ENCODE data around the gene SLC9A6.
A peak's percentile ranks its signal among the peaks of the same experiment; 100 is the strongest.
"Not testable (repeated sequence)": the region's sequence is repeated elsewhere in the genome, so short reads cannot be mapped to it uniquely, and the experiment has no call there.

The SLC9A6 gene

GRCh38 chrX:136065044-136065671, 79.9 kb downstream of the SLC9A6 start:
- DNase-seq: peak; percentile 18

- no peak for DNase-seq
Observed at GRCh38 chrX:136067097-136067496, 81.9 kb downstream of the SLC9A6 start.

- no peak for DNase-seq
Observed at GRCh38 chrX:136067966-136068365, 82.7 kb downstream of the SLC9A6 start.

GRCh38 chrX:136076942-136077341, 91.7 kb downstream of the SLC9A6 start:
- DNase-seq: no peak

- DNase-seq: no peak
Observed at GRCh38 chrX:136080766-136081165, 95.5 kb downstream of the SLC9A6 start.

- DNase-seq: no peak
Observed at GRCh38 chrX:136086521-136086920, 101.3 kb downstream of the SLC9A6 start.

- not testable (repeated sequence) for DNase-seq
Observed at GRCh38 chrX:136091898-136092297, 106.7 kb downstream of the SLC9A6 start.

- DNase-seq: no peak
Observed at GRCh38 chrX:136094962-136095361, 109.7 kb downstream of the SLC9A6 start.

All from NCI-H446 treated with DMSO at 0.1 percent for 48 hours (cell line).